Loucy (cell line): ENCODE measurements around the gene FCGR3A.
"Not testable (repeated sequence)": the region's sequence is repeated elsewhere in the genome, so short reads cannot be mapped to it uniquely, and the experiment has no call there.

ENCODE experiments used
- H2AFZ ChIP-seq: fragments of 200-600 bp; sonication (generic); 2 replicates; pipeline ENCODE4 v1.6.0; 2016; ENCODE audit warnings: antibody characterized with exemption, mild to moderate bottlenecking, low read length, moderate library complexity
- H3F3A ChIP-seq: fragments of 200-600 bp; 2 replicates; pipeline ENCODE4 v1.6.0; 2016; ENCODE audit warnings: antibody characterized with exemption, low read depth, mild to moderate bottlenecking
- H3K27me3 ChIP-seq: fragments of 200-600 bp; sonication (generic); 2 replicates; pipeline ENCODE4 v1.6.1; 2014; ENCODE audit warnings: low read length, mild to moderate bottlenecking; ENCODE audit not compliant: insufficient read depth, poor library complexity, severe bottlenecking
- H3K36me3 ChIP-seq: fragments of 200-600 bp; sonication (generic); 2 replicates; pipeline ENCODE4 v1.6.1; 2016; ENCODE audit warnings: low read length; ENCODE audit not compliant: insufficient read depth
- H3K4me1 ChIP-seq: fragments of 200-600 bp; sonication (generic); 2 replicates; pipeline ENCODE4 v1.5.1; 2014; ENCODE audit warnings: low read length, mild to moderate bottlenecking; ENCODE audit not compliant: insufficient read depth, poor library complexity, severe bottlenecking
- H3K4me2 ChIP-seq: fragments of 200-600 bp; sonication (generic); 2 replicates; pipeline ENCODE4 v1.6.0; 2014; ENCODE audit warnings: antibody characterized with exemption, low read length, low read depth, mild to moderate bottlenecking; ENCODE audit not compliant: poor library complexity, severe bottlenecking
- H3K4me3 ChIP-seq: fragments of 200-600 bp; sonication (generic); 2 replicates; pipeline ENCODE4 v1.5.1; 2014; ENCODE audit warnings: low read length, mild to moderate bottlenecking, mixed read lengths; ENCODE audit not compliant: poor library complexity, severe bottlenecking
- H3K79me2 ChIP-seq: fragments of 200-600 bp; sonication (generic); 2 replicates; pipeline ENCODE4 v1.6.1; 2014; ENCODE audit warnings: low read length; ENCODE audit not compliant: insufficient read depth
- H3K9ac ChIP-seq: fragments of 200-600 bp; sonication (generic); 2 replicates; pipeline ENCODE4 v1.6.0; 2014; ENCODE audit warnings: mild to moderate bottlenecking, low read depth, low read length, moderate library complexity; ENCODE audit not compliant: poor library complexity, severe bottlenecking
- H3K9me2 ChIP-seq: fragments of 200-600 bp; sonication (generic); replicated peaks from 2 replicates; pipeline ENCODE4 v1.6.1; 2016; ENCODE audit warnings: low read depth, low read length, mixed read lengths
- H3K9me3 ChIP-seq: fragments of 200-600 bp; sonication (generic); 2 replicates; pipeline ENCODE4 v1.6.1; 2014; ENCODE audit warnings: mild to moderate bottlenecking, antibody characterized with exemption, low read length, low read depth; ENCODE audit not compliant: insufficient read depth
- H4K20me1 ChIP-seq: fragments of 200-600 bp; sonication (generic); 2 replicates; pipeline ENCODE4 v1.6.0; 2014; ENCODE audit warnings: antibody characterized with exemption, low read length, mild to moderate bottlenecking; ENCODE audit not compliant: insufficient read depth, poor library complexity, severe bottlenecking
- CTCF ChIP-seq: fragments of 200-600 bp; sonication (generic); conservative IDR thresholded peaks from 2 replicates; pipeline ENCODE4 v1.5.1; 2014; ENCODE audit warnings: mild to moderate bottlenecking, antibody characterized with exemption, low read length
- EZH2phosphoT487 ChIP-seq: fragments of 200-600 bp; IDR thresholded peaks from 2 replicates; pipeline ENCODE4 v1.6.1; 2018; ENCODE audit warnings: antibody characterized with exemption, mild to moderate bottlenecking, moderate library complexity, borderline replicate concordance

The FCGR3A gene

GRCh38 chr1:161549652-161550051, at the start of gene FCGR3A:
Gene FCGR3A (minus strand): TSS chr1:161549818. CDS start chr1:161549736, 82 bp downstream.
- Histone ChIP-seq H3K9me2 (no peaks in the 10 kb centered on the region), H3K79me2 (no peaks in the 10 kb centered on the region), H3K4me3 (no peak within 1 kb of the TSS), H3K4me2 (no peak within 1 kb of the TSS), H3K27me3 (no peaks in the 10 kb centered on the region), H3F3A (no peaks in the 10 kb centered on the region), H3K36me3 (no peaks in the 10 kb centered on the region), H3K4me1 (peaks cover 6% of the 10 kb centered on the region), H4K20me1 (no peaks in the 10 kb centered on the region), H3K9me3 (no peaks in the 10 kb centered on the region), H2AFZ (no peak within 1 kb of the TSS), H3K9ac (no peak within 1 kb of the TSS)
- TF ChIP-seq EZH2phosphoT487 (no peak), CTCF (no peak)

- not testable (repeated sequence) for H3K4me3 ChIP-seq, H3K4me1 ChIP-seq, H3F3A ChIP-seq, H3K27me3 ChIP-seq, H3K9ac ChIP-seq, H4K20me1 ChIP-seq, H3K79me2 ChIP-seq, H3K9me3 ChIP-seq, H3K36me3 ChIP-seq, H3K9me2 ChIP-seq, H3K4me2 ChIP-seq, H2AFZ ChIP-seq
Measured at GRCh38 chr1:161597077-161597476, 47.5 kb upstream of the FCGR3A start.

- not testable (repeated sequence) for H3K9ac ChIP-seq, H3K36me3 ChIP-seq, H4K20me1 ChIP-seq, H3K4me1 ChIP-seq, H2AFZ ChIP-seq, H3K4me3 ChIP-seq, H3K9me3 ChIP-seq, H3F3A ChIP-seq, H3K9me2 ChIP-seq, H3K27me3 ChIP-seq, H3K79me2 ChIP-seq, H3K4me2 ChIP-seq
Measured at GRCh38 chr1:161595583-161595982, 46.0 kb upstream of the FCGR3A start.

GRCh38 chr1:161595173-161595572, 45.6 kb upstream of the FCGR3A start:
- not testable (repeated sequence) for H3K27me3 ChIP-seq, H3K9ac ChIP-seq, H3K9me3 ChIP-seq, H3K4me1 ChIP-seq, H3K36me3 ChIP-seq, H2AFZ ChIP-seq, H3K79me2 ChIP-seq, H3K9me2 ChIP-seq, H3K4me2 ChIP-seq, H3K4me3 ChIP-seq, H4K20me1 ChIP-seq, H3F3A ChIP-seq

GRCh38 chr1:161594269-161594984, 44.8 kb upstream of the FCGR3A start:
- not testable (repeated sequence) for H3K79me2 ChIP-seq, H3K27me3 ChIP-seq, H2AFZ ChIP-seq, H3K9me2 ChIP-seq, H3K4me1 ChIP-seq, H3K4me2 ChIP-seq, H3K36me3 ChIP-seq, H4K20me1 ChIP-seq, H3K9me3 ChIP-seq, H3K9ac ChIP-seq, H3K4me3 ChIP-seq, H3F3A ChIP-seq

- not testable (repeated sequence) for H3K79me2 ChIP-seq, H3K4me3 ChIP-seq, H3K36me3 ChIP-seq, H3F3A ChIP-seq, H3K4me2 ChIP-seq, H3K9me2 ChIP-seq, H3K27me3 ChIP-seq, H3K9me3 ChIP-seq, H4K20me1 ChIP-seq, H3K9ac ChIP-seq, H2AFZ ChIP-seq, H3K4me1 ChIP-seq
Measured at GRCh38 chr1:161593092-161593755, 43.6 kb upstream of the FCGR3A start.
